Neural progenitor cell (in vitro differentiated cells): ENCODE measurements around the gene NRP1.
A peak's percentile ranks its signal among the peaks of the same experiment; 100 is the strongest.

Source experiments
- CTCF ChIP-seq: fragments of 200-600 bp; sonication (generic); IDR thresholded peaks from 2 replicates; pipeline ENCODE4 v1.5.1; 2017; ENCODE audit warnings: antibody characterized with exemption, mild to moderate bottlenecking
- EZH2 ChIP-seq: fragments of 200-600 bp; sonication (generic); IDR thresholded peaks from 2 replicates; pipeline ENCODE4 v1.6.1; 2017; ENCODE audit warnings: antibody characterized with exemption, mild to moderate bottlenecking, moderate library complexity
- EZH2phosphoT487 ChIP-seq: fragments of 200-600 bp; sonication (generic); IDR thresholded peaks from 2 replicates; pipeline ENCODE4 v1.6.1; 2017; ENCODE audit warnings: antibody characterized with exemption

- TF ChIP-seq CTCF (peak; percentile 49), EZH2 (no peak), EZH2phosphoT487 (no peak)
These were observed 6.7 kb downstream of the NRP1 start for GRCh38 chr10:33327751-33328150.
